NOMO-1 treated with dmso at 0.1 percent for 144 hours (cell line): ENCODE results near the gene FCRL5.

Experiments
- DNase-seq: peaks from one replicate; lab custom pipeline; 2025; ENCODE audit not compliant: unreplicated experiment; lab: John Stamatoyannopoulos, UW

Gene FCRL5

GRCh38 chr1:157532569-157532968 is 19.7 kb downstream of the FCRL5 start:
- DNase-seq = no peak

DNA sequence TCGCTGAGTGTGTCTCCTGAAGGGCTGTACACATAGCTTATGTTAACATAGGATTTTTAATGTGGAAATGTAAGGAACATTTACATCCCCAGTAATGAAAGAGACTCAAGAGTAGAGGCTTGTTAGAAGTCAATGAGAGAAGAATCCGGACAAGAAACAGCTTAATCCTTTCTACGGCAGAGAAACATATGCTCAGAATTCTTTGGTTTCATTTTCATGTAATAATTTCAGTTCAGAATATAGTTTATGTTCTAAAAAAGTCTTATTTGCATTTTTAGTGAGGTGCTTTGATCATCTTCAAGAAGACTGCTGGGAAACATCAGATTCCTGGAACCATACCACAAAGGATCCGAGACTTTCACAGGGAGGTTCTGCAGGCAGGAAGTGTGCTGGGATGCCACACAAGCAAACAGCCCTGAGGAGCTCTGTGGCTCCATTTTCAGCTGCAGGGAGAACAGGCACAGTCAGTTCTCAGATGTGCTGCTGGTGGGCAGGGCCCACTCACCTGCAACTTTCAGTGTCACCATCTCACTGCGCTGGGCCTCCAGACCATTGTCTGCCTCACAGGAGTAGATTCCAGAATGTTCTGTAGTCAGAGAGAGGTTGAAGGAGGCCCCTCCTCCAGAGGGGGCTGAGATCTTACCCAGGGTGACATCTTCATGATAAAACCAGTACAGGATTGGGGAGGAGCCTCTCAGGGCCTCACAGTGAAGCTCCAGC is 28.4 kb downstream of the FCRL5 start:
- DNase-seq = no peak

- no peak for DNase-seq
These were observed 31.3 kb downstream of the FCRL5 start for GRCh38 chr1:157521056-157521455.

GRCh38 chr1:157520386-157520935 is 31.9 kb downstream of the FCRL5 start:
- no peak for DNase-seq

DNA sequence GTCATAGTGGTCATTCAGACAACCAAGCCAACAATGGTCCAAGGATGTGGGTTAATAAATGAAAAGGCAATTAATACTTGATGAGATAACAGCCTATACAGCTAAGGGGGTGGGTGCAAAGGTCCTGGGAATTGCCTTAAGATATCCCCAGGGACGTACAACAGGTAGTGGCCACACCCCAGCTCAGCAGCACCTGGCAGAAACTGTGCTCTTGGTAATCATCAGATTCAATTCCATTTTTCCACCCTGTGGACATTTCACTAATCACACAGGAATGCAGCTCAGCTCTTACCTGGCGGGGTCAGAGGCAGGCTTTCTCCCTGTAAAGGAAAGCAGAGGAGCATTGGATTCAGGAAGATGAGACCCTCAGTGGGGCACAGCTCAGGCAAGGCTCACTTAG is 32.9 kb downstream of the FCRL5 start:
- no peak for DNase-seq

- peak; percentile 76 for DNase-seq
These were observed 35.3 kb downstream of the FCRL5 start for GRCh38 chr1:157517016-157517415.

- no peak for DNase-seq
These were observed 36.6 kb downstream of the FCRL5 start for GRCh38 chr1:157515709-157516108.

DNA sequence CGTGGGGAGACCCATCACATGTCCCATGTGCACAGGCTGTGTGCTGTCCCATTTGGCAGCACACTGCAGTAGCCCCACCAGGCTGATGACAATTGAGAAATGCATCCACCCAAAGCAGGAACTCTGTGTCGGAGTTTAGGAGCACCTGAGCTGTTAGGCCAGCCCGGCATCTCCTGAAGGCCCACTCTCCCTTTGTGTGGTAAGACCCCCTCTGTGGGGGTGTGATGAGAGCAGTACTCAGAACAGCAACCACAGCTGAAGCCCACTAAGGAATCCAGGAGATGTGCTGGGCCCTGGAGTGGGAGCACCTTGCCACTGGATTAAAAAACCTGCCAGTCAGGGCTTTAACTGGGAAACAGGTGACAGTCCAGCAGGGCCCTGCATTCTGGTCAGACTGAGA is 37.2 kb downstream of the FCRL5 start:
- no peak for DNase-seq

DNA sequence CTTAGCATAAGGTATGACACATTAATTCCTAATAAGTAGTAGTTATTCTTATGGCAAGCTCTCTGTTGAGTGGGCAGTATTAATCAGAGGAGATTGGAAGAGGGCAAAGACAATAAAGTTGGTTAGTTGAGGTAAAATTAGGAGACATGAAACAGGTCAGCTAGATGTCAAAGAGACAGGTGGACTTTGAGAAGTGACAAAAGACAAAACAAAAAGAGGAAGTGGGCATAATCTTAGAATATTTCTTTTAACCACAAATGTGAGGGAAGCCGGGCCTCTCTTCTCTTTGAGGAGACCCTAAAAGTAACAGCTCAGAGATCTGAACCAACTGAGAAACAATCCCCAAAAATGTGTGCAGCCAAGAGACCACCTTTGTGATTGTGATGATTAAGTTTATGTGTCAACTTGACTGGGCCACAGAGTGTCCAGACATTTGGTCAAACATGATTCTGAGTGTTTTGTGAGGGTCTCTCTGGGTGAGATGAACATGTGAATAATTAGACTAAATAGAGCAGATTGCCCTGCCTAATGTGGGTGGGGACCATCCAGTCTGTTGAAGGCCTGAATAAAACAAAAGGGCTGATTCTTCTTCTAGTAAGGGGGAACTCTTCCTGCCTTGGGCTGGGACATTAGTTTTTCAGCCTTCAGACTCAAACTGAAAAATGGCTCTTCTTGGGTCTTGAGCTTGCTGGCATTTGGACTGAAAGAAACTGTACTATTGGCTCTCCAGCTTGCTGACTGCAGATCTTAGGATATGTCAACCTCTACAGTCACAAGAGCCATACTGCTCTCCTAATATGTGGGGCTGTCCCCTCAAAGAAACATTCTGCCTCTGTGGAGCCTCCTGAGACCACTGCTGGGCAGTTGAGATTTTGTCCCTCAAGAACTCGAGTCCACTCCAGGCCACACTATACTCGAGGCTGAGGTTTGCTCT is 40.0 kb downstream of the FCRL5 start:
- DNase-seq = peak; percentile 39

DNA sequence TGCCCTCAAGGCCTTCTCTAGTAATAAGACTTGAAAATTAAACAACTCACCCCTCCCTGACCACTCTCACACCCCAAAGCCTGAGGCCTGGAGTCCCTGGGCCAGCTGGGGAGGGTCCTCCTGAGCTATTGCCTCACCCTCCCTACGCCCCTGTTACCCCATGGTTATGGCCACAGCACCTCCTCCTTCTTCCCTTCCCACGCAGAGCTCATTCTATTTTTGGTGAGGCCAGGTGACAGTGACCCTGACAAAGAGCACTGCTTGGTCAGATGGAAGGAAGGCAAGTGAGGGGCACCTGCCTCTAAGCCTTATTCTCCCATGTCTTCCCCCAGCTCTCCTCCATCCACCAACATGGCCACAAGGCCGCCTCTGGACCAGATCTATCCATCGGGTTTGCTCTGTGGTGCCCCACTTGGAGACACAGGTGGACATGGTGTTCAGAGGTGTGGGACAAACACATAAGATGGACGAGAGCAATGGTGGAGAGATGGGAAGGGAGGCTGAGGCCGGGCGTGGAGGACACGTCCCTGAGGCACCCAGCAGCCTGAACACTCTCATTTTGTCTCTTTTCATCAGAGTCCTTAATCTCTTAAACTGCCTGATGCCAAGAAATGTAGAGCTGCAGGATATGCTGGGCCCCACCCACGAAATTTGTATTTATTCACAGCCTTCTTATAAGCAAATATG is 42.6 kb downstream of the FCRL5 start:
- DNase-seq = no peak

DNA sequence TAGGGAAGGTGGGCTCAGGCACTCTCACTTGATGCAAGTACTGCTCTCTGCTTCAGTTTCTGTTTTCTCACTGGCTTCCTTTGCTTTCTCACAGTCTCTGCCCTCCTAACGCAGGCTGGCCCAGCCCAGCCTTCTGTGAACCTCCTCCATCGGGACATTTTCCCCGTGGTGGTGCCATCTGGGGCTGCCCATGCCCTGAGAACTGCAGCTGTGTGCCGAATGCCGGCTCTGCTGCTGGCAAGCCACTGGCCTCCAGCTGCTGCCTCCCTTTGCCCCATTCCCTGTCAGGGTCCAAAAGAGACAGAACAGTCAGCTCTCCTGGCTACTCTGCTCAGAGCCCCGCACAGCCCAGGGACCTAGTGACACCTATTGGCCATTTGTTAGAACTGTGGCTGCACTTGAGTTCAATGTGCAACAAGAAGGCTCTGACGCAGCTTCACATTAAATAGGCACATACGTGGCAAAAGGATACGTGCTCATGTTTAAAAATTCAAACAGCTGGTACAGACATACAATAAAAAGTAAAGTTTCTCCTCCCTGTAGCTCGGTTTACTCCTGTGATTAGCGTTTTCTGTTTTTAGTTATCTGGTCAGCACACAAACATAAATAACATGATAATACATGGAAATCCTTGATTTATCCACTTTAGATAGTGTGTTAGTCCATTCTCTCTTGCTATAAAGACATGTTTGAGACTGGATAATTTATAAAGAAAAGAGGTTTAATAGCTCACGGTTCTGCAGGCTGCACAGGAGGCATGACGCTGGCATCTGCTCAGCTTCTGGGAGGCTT is 46.6 kb downstream of the FCRL5 start:
- peak; percentile 29 for DNase-seq

- DNase-seq = no peak
These were observed 47.7 kb downstream of the FCRL5 start for GRCh38 chr1:157504646-157505045.

DNA sequence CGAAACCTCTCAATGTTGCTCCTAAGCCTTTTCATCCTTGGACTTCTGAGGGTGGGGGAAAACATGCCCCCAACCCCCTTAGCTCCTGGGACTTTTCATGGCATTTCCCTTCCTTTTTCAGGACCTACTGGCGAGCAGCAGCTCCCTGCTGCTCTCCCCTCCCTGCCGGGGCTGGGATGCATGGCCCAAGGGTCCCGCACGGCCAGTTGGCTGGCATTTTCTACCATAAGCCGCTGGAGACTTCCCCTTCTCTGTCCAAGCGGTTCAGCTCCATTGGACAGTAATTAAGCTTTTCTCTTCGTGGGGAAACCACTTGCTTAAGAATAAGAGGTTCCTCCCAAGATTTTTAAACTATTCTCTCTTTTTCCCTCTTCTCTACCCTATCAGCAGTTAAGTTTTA is 52.8 kb downstream of the FCRL5 start:
- no peak for DNase-seq

DNA sequence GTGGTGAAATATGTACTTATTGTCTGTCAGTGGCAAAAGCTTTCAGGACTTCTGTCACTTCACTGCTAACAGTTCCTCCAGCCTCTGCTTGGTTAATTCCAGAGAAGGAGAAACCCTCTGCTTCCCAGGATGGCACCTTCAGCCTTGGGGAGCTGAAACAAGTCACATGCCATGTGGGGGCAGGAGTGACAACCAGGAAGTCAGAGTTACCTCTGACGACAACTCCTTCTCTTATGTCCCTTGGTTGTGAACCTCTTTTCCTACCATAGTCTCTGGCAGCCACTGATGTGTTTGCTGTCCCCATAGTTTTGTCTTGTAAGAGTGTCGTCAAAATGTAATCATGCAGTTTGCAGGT is 53.6 kb downstream of the FCRL5 start:
- DNase-seq = no peak

DNA sequence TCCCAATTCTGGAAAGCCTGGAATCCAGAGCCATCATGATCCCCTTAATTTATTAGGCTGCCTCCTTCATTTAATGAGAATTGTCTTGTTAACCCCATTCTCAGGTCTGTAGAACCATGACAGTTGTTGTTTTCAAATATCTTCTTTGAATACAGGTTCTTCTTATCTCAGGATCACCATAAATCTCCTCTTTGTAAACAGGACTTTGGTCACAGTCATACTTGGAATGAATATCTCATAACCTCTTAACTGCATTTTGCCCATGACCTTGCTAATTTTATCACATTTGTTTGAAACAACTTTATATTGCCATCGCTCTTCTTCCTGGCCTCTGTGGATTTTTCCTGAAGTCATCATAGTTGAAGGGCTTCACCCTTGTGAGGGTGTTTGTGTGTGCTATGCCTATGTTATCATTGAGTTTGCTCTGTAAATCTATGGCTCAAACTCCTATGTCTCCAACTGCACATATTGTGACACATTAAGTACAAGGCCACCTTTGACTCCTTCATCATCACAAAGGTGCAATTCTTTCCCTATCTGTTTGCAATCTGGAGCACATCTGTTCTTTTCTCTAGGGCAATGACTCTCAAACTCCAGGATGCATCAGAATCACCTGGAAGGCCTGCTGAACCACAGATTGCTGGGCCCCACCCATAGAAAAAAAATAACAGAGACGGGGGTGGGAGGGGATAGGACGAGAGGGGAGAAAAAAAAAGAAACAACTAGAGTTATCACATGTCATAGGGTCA is 54.2 kb downstream of the FCRL5 start:
- no peak for DNase-seq

DNA sequence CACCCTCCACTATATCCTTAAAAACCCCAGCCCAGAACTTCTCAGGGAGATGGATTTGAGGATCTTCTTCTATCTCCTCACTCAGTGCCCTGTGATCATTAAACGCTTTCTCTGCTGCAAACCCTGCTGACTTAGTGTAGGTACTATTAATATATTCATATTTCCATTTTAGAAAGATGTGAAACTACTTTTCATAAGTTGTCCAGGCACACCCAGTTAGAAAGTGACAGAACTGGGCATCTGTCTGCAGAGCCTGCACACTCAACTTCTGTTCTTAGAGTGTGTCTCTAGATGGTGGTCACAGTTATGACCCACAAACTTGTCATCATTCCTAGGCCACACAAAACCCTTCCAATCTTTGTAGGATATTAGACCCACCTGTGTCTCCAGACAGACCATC is 55.0 kb downstream of the FCRL5 start:
- no peak for DNase-seq

DNA sequence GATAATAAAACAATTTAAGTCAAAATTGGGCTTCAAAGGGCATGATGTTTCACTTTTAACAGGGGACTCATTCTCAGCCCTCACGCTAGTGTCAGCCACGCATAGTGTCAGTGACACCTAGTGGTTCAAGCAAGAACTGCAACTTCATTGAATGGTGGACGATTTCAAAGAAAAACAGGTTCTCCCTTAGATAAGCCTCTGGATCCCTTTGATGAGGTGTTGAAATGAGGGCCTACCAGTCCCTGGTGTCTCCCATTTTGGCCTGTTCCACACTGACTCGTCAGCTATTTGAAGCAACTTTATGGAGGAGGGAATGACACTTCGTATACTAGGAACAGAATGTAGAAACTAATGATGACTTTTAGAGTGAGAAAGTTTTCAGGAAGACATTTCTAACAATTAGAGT is 56.2 kb downstream of the FCRL5 start:
- no peak for DNase-seq

DNA sequence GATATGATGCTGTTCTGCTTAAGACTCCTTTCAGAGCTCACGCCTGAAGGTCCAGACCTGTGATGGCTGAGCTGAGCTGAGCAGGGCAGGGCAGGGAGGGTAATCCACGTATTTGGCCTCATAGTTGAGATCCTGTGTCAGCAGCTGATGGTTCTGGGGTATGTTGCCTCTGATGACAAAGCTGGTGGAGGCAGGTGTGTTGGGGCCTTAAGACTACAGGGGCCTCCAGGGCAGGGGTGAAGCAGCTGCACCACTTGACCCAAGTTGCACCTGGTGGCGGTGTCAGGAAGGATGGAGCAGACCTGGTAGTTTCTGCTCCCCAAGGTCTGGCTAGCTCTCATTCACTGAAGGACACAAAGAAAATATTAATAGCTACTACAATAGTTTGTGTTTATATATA is 57.0 kb downstream of the FCRL5 start:
- no peak for DNase-seq

GRCh38 chr1:157494093-157494492 is 58.2 kb downstream of the FCRL5 start:
- DNase-seq = no peak
